Stimulated activated CD8-positive, alpha-beta memory T cell treated with anti-CD3 and anti-CD28 coated beads, Interleukin-15, amount 100 ng/mL, for 4 hours (primary cell): ENCODE data around the gene TLN1.

Experiments used
- DNase-seq, 2 donors: peaks; one replicate each; pipeline ENCODE4 v3.0.0-alpha.2; 2020; ENCODE audit warnings: low read depth in 2 of 2

Gene TLN1

DNA sequence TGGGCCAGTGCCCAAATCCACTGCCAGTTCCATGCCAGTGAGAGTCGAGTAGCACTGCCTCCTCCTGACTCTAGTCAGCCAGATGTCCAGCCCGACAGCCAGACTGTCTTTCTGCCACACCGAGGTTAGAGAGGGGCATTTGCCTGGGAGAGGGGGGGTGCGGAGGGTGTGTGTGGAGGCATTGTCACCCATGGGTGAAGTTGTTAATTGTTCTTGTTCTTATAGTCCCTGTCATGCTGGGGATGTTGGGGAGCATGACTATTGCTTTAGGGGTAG, 18.2 kb upstream of the TLN1 start:
- DNase-seq, result no peak

DNA sequence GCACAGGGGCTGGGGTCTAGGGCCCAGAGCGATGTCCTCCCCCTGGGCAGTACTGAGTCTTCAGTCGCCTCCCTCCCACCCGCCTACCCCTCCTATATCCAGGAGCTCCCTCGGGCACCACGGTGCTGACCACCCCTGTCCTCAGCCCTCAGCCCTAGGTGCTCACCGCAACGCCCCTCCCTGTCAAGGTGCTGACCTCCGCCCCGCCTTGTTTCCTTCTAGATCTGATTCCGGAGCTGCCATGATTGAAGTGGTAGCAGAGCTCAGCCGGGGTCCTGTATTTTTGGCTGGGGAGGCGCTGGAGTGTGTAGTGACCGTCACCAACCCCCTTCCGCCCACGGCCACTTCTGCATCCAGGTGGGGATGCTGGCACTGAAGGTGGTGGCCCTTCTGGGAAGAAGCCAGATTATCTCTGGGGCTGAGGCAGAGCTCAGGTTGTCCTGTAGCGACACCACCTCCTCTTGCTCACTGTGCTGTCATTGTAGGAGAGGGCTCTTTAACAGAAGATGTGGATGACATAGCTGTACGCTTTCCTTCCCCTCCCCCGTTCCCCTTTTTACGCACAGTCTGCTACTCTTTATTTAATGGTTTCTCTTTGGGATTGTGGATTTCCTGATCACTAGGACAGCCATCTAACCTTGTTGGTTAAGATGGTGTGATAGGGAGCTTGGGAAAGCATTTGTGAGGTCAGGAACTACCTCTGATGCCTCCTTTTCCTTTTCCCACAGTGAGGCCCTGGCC, 17.7 kb upstream of the TLN1 start:
- no peak for DNase-seq

DNA sequence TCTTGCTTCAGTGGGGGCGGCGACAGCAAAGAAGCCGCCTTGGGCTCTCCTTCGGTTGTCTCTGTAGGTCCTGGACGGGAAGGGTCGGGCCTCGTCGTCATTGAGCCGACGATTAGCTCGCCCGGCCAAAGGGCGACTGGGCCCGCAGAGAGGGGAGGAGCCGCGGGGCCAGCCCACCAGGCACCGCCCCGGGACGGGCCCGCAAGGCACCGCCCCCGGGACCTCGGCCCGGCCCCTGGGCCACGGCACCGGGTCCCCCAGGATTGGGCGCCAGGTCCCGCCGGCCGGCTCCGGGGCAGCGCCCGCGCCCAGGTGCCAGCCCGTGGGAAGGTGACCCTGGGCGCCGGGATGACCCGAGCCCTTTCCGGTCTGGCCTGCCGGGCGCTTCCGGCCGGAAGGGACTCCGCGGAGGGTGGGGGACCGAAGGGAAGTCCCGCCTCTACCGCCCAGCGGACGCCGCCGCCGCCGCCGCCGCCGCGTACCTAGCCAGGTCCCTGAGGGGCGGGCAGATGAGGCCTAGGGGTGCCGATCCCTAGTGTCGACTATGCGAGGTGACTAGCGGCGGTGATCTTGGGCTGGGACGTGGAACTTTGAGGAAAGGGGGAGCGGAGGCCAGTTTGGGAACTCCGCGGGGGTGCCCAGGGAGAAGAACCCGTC, 17.0 kb upstream of the TLN1 start, which contains the start of the genes GBA2 and RGP1:
GBA2 (minus strand) TSS at position 371 of the 657 bp plus-strand sequence. CDS start 524 bp downstream, outside the sequence.
RGP1 (plus strand) TSS at position 430 of the 657 bp plus-strand sequence. CDS start 469 bp downstream, outside the sequence.
- peak in 1 of 2 donors; percentile 48 for DNase-seq

DNA sequence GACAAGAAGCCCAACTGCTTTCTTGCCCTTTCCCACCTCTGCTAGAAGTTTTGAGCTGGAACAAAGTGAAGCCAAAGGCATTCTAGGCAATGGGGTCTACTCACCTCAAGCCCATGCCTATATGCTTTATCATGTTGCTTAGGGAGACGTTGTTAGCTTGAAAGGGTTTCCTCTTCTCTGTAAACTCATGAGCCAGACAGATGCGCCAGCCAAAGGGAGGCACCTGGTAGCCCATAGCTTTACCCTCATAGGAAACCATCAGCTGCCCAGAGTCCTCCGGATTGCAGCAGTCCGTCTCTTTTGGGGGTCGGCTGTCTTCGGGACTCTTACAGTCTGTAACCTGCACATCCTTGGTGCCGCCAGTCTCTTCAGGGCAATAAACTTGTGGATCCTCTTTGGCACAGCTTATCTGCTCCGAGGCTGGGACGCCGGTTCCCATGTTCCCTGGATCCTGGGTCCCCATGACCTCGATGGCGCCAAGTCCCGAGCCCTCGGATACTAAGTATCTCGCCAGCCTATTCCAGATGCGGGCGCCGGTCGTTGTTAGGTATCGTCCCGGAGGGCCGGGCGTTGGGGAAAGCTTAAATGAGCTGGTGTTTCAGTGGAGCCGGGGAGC, 16.4 kb upstream of the TLN1 start:
- DNase-seq, result no peak

DNA sequence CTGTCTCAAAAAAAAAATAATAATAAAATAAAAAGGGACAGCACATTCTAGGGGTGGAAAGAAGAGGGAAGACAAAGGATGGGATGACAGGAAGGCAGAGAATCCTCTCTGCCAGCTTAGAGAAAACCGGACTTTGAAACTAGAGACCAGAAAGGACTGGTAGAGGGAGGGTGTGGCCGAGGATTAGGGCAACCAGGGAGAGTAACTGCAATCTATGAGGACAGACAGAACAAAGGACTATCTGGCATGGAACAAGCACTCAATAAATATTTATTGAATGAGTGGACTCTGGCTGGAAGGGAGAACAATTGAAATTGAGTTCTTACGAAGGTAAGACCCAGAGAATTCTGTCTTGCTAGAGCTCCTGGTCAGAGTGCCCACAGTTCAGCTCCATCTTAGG, 14.6 kb upstream of the TLN1 start:
- DNase-seq, result no peak

DNA sequence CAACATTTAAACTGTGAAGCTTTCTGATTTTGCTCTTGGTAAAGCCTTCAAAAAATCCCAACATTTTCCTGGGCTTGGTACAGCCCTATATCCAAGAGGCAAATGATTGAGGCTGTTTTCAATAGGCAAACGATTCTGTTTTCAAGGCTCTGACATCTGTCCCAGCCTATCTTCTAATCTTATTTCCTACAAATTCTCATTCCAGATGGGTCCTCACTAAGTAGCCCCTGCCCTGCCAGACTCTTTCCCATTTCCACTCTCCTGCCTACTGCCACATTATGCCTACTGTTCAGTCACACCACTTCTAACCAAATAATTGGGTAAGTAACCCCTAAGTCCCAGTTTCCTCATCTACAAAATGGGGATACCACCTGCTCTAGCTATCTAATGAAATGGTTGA, 13.6 kb upstream of the TLN1 start:
- DNase-seq, result no peak

DNA sequence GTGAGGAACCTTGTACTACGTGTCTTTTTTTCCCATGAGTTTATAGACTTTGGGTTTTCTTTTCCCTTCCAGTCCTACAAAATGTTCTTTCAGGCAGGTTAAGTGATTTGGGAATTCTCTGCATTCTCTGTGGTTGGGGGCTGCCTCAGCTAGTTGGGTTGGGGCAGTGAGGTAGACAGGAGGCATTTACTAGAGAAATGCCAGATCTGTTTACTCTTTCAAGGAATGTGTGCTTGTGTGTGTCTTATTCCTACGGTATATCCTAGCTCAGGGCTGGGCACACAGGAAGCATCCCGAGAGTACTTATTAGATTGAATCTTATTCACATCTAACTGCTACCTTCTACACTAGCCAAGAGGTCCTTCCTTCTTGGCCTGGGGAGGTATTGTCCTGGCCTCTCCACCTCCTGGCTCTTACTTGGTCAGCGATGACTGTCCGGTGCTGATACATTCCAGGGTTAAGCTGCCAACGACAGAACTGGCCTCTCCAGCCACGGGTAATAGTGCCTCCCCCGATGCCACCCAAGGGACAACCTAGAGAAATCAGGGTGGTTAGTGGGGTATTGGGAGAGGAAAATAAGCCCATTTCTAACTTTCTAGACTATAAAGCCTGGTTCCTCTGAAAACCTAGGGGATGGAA, 12.0 kb upstream of the TLN1 start:
- DNase-seq, result no peak

DNA sequence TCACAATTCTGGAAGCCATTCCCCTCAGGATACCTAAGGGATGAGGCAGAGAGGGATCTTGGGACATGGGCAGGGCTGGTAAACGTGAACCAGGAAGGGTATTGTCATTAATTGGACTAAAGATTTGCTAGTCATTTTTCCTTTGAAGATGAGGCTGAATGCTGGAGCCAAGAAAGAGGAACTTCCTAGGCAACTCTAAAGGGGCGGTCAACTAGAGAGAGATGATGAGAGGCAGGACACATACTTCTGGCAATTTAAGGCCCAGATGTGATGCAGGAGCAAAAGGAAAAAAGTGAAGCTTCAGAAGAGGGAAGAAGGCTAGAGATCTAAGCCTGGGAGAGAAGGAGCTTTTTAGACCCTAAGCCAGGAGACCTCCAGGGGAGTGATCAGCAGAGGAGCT, 11.5 kb upstream of the TLN1 start:
- DNase-seq, result no peak

DNA sequence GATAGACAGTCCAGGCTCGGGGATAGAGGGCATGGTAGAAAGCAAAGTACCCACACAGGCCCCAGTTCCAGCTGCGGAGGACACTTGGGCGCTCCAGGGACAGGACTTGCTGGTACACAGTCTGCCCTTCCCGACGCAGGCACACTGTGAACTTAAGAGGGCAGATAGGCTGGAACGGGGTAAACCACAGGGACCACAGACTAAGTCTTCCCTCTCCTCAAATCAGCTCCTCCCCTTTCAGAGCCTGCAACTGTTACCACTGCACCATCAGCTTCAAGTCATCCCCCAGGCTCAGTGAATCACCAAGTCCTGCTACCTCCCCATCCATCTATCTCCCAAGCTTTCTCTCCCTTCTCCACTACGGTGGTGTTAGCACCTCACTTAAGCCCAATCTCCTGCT, 9.7 kb upstream of the TLN1 start:
- DNase-seq, result no peak

DNA sequence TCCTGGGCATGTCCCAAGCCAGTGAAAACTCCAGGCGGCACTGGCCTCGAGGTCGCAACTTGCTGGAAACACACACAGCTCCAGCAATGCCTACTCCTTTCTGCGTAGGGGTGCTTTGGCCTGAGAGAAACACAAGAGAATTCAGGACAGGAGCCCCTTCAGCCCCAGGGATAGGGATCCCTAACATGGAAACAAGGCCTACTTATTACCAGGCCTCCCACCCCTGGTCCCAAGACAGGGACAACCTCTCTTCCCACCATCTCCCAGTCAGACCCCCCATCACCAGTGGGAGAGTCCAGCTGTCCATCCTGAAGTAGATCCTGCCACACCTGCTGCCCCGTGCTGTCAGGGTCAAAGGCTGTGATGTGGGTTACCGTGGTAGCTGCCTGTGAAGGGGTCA, 8.2 kb upstream of the TLN1 start:
- DNase-seq, result no peak

DNA sequence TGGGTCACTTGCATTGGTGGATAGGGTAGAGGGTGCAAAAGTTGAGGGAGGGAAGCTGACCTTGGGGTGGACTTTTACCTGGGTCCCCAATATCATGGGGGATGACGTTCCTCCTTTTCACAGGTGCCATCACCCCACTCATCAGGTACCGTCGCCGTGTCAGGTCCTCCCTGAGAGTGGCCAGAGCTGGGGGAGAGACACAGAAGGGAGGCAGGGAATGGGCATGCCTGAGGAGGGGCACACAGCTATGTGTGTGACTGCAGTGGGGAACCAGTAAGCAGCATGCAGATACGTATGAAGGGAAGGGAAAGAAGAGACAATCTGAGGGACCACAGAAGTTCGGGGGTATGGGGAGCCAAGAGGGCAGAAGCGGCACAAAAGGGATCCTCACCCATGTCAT, 6.9 kb upstream of the TLN1 start:
- no peak for DNase-seq

DNA sequence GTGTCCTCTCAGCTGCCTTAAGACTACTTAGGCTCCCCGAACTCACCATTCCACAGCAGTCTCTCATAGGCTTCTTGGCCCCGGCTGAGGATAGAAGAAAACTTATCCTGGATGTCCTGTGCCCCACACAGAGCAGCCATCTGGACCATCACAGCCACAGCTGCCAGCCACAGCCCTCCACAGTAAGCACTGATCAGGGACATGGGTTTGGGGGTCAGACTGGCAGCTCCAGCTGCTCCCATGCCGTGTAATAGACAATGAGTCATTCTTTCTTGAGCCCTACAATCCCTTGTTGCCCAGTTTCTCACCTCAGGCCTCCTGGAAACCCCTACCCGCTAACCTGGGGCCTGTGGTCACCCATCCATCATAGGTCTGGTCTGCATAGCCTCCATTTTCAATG, 6.2 kb upstream of the TLN1 start:
- no peak for DNase-seq

DNA sequence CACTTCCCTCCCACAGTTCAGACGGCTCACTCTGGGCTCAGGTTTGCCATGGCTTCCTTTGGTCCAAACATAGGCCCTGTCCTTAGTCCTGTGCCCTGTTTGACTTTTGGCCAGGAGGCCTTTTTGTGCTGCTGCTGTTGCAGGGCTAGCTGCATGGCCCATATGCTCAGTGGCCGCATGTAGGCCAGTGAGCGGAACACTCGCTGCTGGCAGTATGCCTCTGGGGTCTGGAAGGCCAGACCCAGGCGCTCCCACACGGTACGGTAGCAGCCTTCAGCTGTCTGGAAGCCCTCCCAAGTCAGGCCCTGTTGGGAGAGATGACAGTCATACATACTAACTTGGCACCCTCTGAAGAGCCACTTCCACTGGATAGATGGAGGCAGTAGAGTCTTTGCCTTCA, 5.1 kb upstream of the TLN1 start:
- no peak for DNase-seq

DNA sequence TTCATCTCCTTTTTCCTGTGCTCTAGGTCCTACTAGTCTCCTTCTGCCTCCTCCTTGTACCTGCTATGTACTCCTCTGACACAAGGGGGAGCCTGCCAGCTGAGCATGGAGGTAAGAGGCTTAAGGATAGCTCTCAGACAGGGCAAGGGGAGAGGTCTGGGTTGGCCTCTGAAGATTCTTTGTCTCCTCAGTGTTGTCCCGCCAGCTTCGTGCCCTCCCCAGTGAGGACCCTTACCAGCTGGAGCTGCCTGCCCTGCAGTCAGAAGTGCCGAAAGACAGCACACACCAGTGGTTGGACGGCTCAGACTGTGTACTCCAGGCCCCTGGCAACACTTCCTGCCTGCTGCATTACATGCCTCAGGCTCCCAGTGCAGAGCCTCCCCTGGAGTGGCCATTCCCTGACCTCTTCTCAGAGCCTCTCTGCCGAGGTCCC, 4.2 kb upstream of the TLN1 start:
- DNase-seq, result peak in 1 of 2 donors; percentile 54

DNA sequence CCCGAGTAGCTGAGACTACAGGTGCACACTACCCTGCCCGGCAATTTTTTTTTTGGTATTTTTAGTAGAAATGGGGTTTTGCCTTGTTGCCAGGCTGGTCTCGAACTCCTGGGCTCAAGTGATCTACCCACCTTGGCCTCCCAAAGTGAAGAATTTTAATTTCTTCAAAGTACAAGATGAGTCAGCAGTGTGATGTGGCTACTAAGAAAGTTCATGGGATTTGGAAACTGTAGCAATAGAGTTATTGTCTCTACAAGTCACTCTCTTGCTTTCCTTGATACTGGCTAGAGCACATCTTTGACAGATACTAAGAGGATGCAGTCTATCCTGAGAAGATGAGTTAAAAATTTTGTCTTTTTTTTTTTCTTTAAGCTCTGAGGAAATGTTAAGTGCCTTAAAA, 2.1 kb upstream of the TLN1 start:
- no peak for DNase-seq

DNA sequence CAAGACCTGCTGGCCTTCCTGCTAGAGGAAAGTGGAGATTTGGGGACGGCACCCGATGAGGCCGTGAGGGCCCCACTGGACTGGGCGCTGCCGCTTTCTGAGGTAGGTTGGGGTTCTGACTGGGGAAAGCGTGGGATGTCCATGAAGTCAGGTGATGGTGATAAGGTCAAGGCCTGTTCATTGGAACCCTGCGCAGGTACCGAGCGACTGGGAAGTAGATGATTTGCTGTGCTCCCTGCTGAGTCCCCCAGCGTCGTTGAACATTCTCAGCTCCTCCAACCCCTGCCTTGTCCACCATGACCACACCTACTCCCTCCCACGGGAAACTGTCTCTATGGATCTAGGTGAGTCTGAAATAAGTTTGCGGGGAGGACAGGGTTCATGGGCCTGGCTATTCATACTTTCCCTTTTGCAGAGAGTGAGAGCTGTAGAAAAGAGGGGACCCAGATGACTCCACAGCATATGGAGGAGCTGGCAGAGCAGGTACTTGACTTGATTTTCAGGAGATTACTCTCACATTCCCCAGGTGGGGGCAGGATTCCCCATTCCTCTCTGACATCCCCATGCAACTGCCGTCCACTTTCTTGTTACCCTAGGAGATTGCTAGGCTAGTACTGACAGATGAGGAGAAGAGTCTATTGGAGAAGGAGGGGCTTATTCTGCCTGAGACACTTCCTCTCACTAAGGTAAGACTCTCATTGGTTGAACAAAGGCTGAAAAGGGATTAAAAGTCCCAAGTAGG, 976 bp upstream of the TLN1 start:
- DNase-seq, result no peak

DNA sequence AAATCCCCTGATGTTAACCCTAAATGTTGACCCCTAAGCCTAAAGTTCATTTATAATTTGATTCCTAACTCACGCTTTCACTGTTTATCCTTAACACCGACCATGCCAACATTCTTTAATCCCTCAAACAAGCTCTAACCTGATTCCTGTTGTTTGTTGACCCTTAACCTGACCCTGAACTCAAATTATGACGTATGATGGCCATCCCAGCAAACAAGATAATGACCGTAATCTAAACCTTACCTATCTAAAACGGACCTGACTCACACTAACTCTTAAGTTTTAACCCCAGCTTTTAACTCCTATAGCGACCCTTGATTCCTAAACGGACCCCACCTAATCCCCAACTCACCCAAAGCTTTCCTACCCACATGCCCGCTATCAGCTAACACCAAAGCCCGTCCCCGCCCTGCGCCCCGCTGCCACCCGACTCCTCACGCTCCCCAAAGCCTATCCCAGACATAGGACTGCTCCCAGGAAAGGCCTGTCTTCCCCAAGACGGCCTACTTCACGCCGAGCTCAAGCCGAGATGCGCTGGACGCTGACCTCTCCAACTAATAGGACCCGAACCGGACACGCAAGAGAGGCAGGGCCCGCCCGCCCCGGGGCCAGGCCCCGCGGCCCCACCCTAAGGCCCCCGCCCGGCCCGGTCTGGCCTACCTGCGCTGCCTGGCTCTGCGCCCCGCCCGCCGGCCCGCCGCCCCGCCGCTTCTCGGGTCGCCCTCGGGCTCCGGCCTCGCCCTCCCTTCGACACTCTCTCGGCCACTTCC, 395 bp downstream of the TLN1 start:
- no peak for DNase-seq

DNA sequence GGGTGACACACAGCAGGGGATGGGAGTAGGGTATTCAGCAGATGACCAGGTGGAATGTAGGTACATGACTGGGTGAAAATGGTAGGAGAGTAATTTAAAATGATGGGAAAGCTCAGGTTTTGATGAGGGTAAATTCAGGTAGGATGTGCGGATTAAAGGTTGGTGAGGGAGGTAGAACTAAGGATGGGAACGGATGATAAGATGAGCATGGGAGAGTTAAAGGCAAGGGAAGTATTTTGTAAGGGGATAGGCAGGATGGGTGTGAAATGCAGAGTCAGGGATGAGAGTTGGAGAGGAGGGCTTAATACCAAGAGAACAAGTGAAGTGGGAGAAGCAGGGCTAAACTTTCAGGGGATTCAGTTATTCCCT, 1.5 kb downstream of the TLN1 start:
- no peak for DNase-seq

DNA sequence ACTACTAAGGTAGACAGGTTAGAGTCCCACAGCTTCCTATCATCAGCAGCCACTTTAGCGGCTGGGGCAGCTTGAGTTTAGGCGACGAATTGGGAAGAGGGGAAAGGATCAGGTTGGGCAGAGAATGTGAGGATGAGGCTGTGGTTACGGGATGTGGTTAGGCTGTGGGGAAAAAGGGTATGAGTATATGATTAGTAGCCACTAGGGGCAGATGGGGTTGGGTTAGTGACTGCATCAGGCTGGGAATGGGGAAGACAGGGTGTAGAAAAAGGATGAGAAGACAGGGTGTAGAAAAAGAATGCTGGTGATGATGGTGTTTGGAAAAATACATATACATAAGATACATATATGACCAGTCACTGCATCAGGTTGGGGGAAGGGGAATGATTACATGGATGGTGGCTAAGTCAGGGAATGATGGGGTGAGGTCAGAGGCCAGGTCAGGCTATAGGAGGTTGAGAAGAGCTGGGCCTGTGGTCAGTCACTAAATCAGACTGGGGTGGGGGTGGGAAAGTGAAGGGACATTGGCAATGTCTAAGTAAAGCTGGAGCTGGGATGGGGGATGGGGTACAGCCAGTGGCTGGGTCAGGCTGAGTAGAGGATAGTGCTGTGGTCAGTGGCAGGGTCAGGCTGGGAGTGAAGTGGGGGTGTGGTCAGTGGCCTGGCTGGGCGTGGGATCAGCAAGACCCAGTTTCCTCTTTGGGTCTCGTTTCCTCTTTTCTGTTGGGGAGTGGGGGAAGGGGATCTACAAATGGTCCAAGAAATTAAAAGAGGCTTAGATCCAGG, 2.1 kb downstream of the TLN1 start:
- DNase-seq, result no peak

DNA sequence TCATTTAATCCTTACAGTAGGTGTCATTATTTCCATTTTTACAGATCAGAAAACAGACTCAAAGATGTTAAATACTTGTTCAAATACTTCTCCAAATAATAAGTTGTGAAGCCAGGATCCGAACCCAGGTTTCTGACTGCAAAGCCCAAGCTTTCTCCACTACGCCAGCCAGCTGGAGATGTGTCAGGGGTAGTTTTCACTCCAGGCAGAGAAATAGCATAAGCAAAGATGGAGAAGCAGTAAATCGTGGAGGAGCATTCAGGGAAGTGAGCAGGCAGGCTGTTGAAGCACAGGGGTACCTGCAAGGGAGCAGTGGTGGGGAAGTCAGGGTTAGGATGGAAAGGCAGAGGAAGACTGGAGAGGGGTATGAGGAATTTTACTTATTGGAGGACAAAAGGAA, 2.9 kb downstream of the TLN1 start:
- no peak for DNase-seq
